NT2/D1 (cell line): ENCODE results near the gene UGT1A3.

Experiments
- DNase-seq: peaks from one replicate; pipeline ENCODE4 v3.0.0-alpha.2; 2011; ENCODE audit warnings: low read depth, low spot score
- H3K27me3 ChIP-seq: 2 replicates; pipeline ENCODE4 v1.6.0; 2011; ENCODE audit warnings: mild to moderate bottlenecking; ENCODE audit not compliant: insufficient read length, insufficient read depth
- H3K36me3 ChIP-seq: 2 replicates; pipeline ENCODE4 v1.6.1; 2011; ENCODE audit warnings: mild to moderate bottlenecking, low read length, mixed read lengths; ENCODE audit not compliant: insufficient read depth, insufficient read length
- H3K4me1 ChIP-seq: 2 replicates; pipeline ENCODE4 v1.5.1; 2011; ENCODE audit not compliant: insufficient read depth, insufficient read length
- H3K4me3 ChIP-seq: 2 replicates; pipeline ENCODE4 v1.5.1; 2011; ENCODE audit warnings: low read depth; ENCODE audit not compliant: insufficient read length
- H3K9ac ChIP-seq: 2 replicates; pipeline ENCODE4 v1.6.0; 2011; ENCODE audit warnings: low read depth; ENCODE audit not compliant: insufficient read length
- H3K9me3 ChIP-seq: 2 replicates; pipeline ENCODE4 v1.5.1; 2011; ENCODE audit warnings: mild to moderate bottlenecking, low read length; ENCODE audit not compliant: insufficient read depth
- SUZ12 ChIP-seq: IDR thresholded peaks from 2 replicates; pipeline ENCODE4 v1.6.1; 2011; ENCODE audit not compliant: insufficient read length, insufficient read depth; ENCODE audit errors: extremely low read depth
- YY1 ChIP-seq: IDR thresholded peaks from 2 replicates; pipeline ENCODE4 v1.6.1; 2011; ENCODE audit not compliant: insufficient read length, insufficient read depth
- ZNF274 ChIP-seq: IDR thresholded peaks from 2 replicates; pipeline ENCODE4 v1.6.1; 2011; ENCODE audit warnings: mild to moderate bottlenecking, low read depth, low read length

The UGT1A3 gene

DNA sequence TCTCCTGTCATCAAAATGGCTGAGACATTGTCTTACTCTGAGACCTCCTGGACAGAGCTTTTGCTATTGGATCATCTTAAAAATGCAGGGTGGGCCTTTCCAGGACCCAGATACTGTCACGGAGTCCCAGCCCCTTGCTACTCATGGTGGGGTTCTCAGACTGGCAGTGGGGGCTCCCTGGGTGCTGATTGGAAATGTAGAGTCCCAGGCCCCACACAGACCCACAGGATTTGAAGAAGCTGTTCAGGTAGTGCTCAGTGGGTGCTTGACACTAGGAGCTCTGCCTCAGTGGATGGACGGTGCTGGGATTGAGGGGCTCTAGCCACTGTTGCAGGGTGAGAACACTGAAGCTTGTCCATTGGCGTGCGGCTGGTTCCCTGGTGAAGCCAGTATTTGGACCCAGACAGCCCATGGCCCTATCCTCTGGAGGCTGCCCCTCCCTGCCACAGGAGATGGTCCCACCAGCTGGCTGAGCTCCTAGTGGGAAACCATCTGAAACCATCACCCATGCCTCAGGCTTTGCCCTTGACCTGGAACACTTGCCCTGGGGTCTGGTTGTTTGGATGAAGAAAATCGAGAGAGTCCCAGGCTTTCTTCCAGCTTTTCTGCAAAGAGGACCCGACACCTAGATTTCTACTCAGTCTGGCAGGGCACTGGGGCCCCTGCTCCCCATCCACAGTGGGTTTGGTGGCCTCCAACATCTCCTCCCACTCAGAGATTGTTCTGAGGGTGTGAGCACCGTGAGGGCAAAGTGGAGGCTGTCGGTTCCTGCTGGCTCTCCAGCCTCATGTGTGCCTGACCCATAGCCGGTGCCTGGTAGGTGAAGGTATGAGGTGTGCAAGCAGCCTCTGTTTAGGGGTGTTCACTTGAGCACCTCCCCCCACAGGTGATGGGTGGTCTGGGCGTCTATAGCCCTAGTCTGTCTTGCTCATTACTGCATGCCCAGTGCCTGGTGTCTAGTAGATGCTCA lies 79.4 kb downstream of the UGT1A3 start:
- no peak for DNase-seq
- Histone ChIP-seq H3K27me3 (peaks cover 4% of the 10 kb centered on the region), H3K9ac (no peak overlapping the region), H3K36me3 (no peaks in the 10 kb centered on the region), H3K9me3 (no peaks in the 10 kb centered on the region; the same call in 1 of the 2 replicates), H3K4me1 (no peaks in the 10 kb centered on the region), H3K4me3 (no peak overlapping the region)
- TF ChIP-seq ZNF274 (no peak), YY1 (no peak), SUZ12 (no peak)

DNA sequence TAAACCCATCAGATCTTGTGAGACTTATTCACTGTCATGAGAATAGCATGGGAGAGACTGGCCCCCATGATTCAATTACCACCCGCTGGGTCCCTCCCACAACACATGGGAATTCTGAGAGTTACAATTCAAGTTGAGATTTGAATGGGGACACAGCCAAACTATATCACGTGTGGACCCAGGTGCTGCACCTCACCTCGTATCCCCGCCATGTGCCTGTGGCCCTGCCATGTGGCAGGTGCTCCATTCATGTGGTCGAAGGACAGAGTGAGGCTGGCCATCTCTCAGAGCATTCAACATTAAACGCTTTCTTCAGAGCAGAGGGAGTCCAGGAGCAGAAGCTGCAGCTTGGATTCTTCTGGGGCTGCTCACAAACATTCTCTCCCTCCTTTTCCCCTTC lies 81.5 kb downstream of the UGT1A3 start:
- DNase-seq: no peak
- TF ChIP-seq ZNF274 (no peak), YY1 (no peak), SUZ12 (no peak)
- Histone ChIP-seq H3K27me3 (no peaks in the 10 kb centered on the region), H3K36me3 (no peaks in the 10 kb centered on the region), H3K9ac (no peak overlapping the region), H3K4me1 (no peaks in the 10 kb centered on the region), H3K9me3 (no peaks in the 10 kb centered on the region; the same call in 1 of the 2 replicates), H3K4me3 (no peak overlapping the region)

- no peak for DNase-seq
- Histone ChIP-seq H3K9me3 (no peaks in the 10 kb centered on the region; the same call in 1 of the 2 replicates), H3K4me1 (no peaks in the 10 kb centered on the region), H3K36me3 (no peaks in the 10 kb centered on the region), H3K4me3 (no peak overlapping the region), H3K27me3 (no peaks in the 10 kb centered on the region), H3K9ac (no peak overlapping the region)
- TF ChIP-seq YY1: no peak
- no peak for TF ChIP-seq SUZ12
- no peak for TF ChIP-seq ZNF274
These were observed 82.2 kb downstream of the UGT1A3 start for GRCh38 chr2:233811087-233811486.

DNA sequence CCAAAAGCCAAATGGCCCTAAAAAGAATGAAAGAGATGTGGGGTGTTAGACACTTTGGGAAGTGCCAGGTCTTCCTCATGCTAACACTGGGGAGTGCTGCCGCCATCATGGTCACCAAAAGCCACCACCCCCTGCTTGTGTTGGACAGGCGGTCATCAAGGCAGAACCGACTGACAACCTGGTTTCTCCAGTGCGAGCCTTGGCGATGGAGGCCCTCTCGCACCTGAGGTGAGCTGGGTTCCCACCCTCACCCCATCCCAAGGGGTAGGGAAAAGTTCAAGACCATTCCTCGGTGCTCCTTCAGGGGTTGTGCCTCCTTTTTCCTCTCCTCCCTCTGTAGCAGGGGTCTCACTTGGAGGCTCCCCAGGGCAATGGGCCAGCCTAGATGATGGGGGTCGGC lies 82.9 kb downstream of the UGT1A3 start:
- Histone ChIP-seq H3K4me1 (no peaks in the 10 kb centered on the region), H3K9ac (no peak overlapping the region), H3K4me3 (no peak overlapping the region), H3K27me3 (no peaks in the 10 kb centered on the region), H3K9me3 (no peaks in the 10 kb centered on the region), H3K36me3 (no peaks in the 10 kb centered on the region)
- TF ChIP-seq ZNF274 (no peak), SUZ12 (no peak), YY1 (no peak)
- no peak for DNase-seq

GRCh38 chr2:233813236-233814055 lies 84.6 kb downstream of the UGT1A3 start:
- no peaks in the 10 kb centered on the region for H3K36me3 ChIP-seq
- DNase-seq: no peak
- no peaks in the 10 kb centered on the region for H3K9me3 ChIP-seq
- TF ChIP-seq SUZ12 (no peak), YY1 (no peak), ZNF274 (no peak)
- H3K27me3 ChIP-seq: no peaks in the 10 kb centered on the region
- no peak overlapping the region for H3K4me3 ChIP-seq
- no peak overlapping the region for H3K9ac ChIP-seq
- no peaks in the 10 kb centered on the region for H3K4me1 ChIP-seq

GRCh38 chr2:233814056-233814835 lies 85.4 kb downstream of the UGT1A3 start:
- peaks cover 2% of the 10 kb centered on the region for H3K27me3 ChIP-seq
- no peak overlapping the region for H3K4me3 ChIP-seq
- TF ChIP-seq YY1 (no peak), SUZ12 (no peak), ZNF274 (no peak)
- H3K9me3 ChIP-seq: no peaks in the 10 kb centered on the region
- DNase-seq: no peak
- H3K9ac ChIP-seq: no peak overlapping the region
- no peaks in the 10 kb centered on the region for H3K4me1 ChIP-seq
- H3K36me3 ChIP-seq: no peaks in the 10 kb centered on the region

- H3K9me3 ChIP-seq: no peaks in the 10 kb centered on the region
- H3K9ac ChIP-seq: no peak overlapping the region
- TF ChIP-seq YY1: no peak
- TF ChIP-seq ZNF274: no peak
- no peak for TF ChIP-seq SUZ12
These were observed 87.0 kb downstream of the UGT1A3 start for GRCh38 chr2:233815861-233816260.

More at GRCh38 chr2:233815861-233816260, 87.0 kb downstream of the UGT1A3 start:
- no peak overlapping the region for H3K4me3 ChIP-seq
- DNase-seq: no peak
- H3K27me3 ChIP-seq: peaks cover 2% of the 10 kb centered on the region
- no peaks in the 10 kb centered on the region for H3K4me1 ChIP-seq
- no peaks in the 10 kb centered on the region for H3K36me3 ChIP-seq
